Aorta (tissue), 5 donors: Measurements from ENCODE around the gene AGPAT3. TPM values are rescaled to one million over a fixed set of nuclear protein-coding genes. Genes with fewer than 3 reads are reported as not detected.

ENCODE experiments used
- ATAC-seq: fragments of 200-7000 bp; cut with Tn5 transposase; one replicate; pipeline ENCODE4 v1.9.1; 2022; ENCODE audit warnings: moderate library complexity; ENCODE audit not compliant: low FRiP score
- DNase-seq, 2 donors: peaks; one replicate each; pipeline ENCODE4 v3.0.0-alpha.2; 2020
- H3K27ac ChIP-seq, 2 donors: one replicate each; pipeline ENCODE4 v1.5.1; 2013; ENCODE audit warnings: low read length in 2 of 2, mild to moderate bottlenecking in 2 of 2, moderate library complexity in 2 of 2, control low read depth in 1 of 2, inconsistent platforms in 1 of 2, low read depth in 1 of 2
- H3K27me3 ChIP-seq, 2 donors: one replicate each; pipeline ENCODE4 v1.6.1; 2013; ENCODE audit warnings: control low read depth in 1 of 2, low read length in 1 of 2, mild to moderate bottlenecking in 1 of 2, moderate library complexity in 1 of 2; ENCODE audit not compliant: insufficient read depth in 2 of 2, control insufficient read depth in 1 of 2
- H3K36me3 ChIP-seq, 2 donors: one replicate each; pipeline ENCODE4 v1.6.1; 2013; ENCODE audit warnings: control low read depth in 1 of 2, low read length in 1 of 2, mild to moderate bottlenecking in 1 of 2; ENCODE audit not compliant: insufficient read depth in 2 of 2, control insufficient read depth in 1 of 2
- H3K4me1 ChIP-seq, 2 donors: one replicate each; pipeline ENCODE4 v1.6.1; 2013; ENCODE audit warnings: low read length in 2 of 2, control low read depth in 1 of 2, mild to moderate bottlenecking in 1 of 2, moderate library complexity in 1 of 2; ENCODE audit not compliant: insufficient read depth in 2 of 2, control insufficient read depth in 1 of 2
- H3K4me3 ChIP-seq, 2 donors: one replicate each; pipeline ENCODE4 v1.5.1; 2013; ENCODE audit warnings: low read length in 2 of 2, control low read depth in 1 of 2, mild to moderate bottlenecking in 1 of 2
- H3K9me3 ChIP-seq: one replicate; pipeline ENCODE4 v1.6.1; 2013; ENCODE audit warnings: mild to moderate bottlenecking, low read length; ENCODE audit not compliant: control insufficient read depth
- WGBS, 2 donors: extraction: QIAGEN DNeasy Blood & Tissue Kit; methylation state at CpG; one replicate each; pipeline ENCODE4 v1.1.7; 2013; 5-methylcytosine and 5-hydroxymethylcytosine counted together
- intact Hi-C, 2 donors: fragments of 100-400 bp; cut with DNase I; formaldehyde crosslinking; loops; one replicate each; pipeline versions ENCODE4 v1.14.2 to v1.15.0; 2022
- polyA plus RNA-seq, 2 donors: library from polyadenylated mRNA; stranded (reverse); fragments of 200-250 nt; gene quantifications; one replicate each; pipeline ENCODE4 v1.2.3, GENCODE V29; 2013
- total RNA-seq, 2 donors: library from RNA; stranded (reverse); fragmentation: NEBNext Ultra II Directional; extraction: Animal tissue kit (Norgen Biotek cat#: 25700); gene quantifications; one replicate each; pipeline ENCODE4 v1.2.1, GENCODE V29; 2021
- donor health status: healthy with polysubstance abuse.
- donor health status: Bipolar disorder and iron deficiency.
- donor health status: DM: no; HTN: no; CAD: no.
- donor health status: DM: no; HTN: no; CAD: no.
- donor health status: DM: yes; HTN: yes; CAD: no.

AGPAT3 gene
- total and polyA plus RNA-seq, 4 donors, result 8.3 to 45.5 (median 23.7) TPM

DNA sequence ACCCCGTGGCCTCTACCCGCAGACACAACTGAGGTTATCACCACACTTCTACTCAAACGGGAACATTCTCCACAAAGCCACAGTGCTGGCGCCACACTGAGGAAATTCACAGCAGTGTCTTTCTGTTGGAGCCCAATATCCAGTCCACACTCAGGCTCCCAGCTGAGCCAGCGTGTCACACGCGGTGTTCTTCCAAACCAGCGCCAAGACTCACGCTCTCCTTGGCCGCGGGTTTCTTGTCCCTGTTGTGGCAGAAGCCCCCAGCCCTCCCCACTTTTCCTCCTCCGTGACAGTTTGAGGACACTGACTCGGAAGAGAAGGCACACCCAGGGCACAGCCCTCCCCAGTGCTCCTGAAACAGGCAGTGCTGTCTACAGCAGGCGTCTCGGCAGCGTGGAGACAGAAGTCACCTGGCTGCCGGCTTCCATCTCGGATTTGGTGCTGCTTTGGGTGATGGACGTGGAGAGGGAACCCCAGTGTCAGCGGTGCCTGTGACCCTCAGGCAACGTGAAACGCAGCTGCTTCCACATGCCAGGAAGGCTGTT, 35.4 kb upstream of the AGPAT3 start:
- Histone ChIP-seq H3K27ac (no peak overlapping the region), H3K36me3 (no peaks in the 10 kb centered on the region), H3K9me3 (no peaks in the 10 kb centered on the region), H3K27me3 (no peaks in the 10 kb centered on the region), H3K4me3 (no peak overlapping the region), H3K4me1 (no peaks in the 10 kb centered on the region)
- ATAC-seq (no peak), DNase-seq (no peak)
- WGBS, 2 donors, result 73 to 75% methylated on average over 22 of the region's 22 CpGs
- intact Hi-C loops, result no loop called here

GRCh38 chr21:43832158-43832550, 32.9 kb upstream of the AGPAT3 start:
- 89 to 91% methylated on average over 14 of the region's 14 CpGs for WGBS, 2 donors
- DNase-seq (no peak), ATAC-seq (no peak)
- Histone ChIP-seq H3K27ac (no peak overlapping the region), H3K4me3 (no peak overlapping the region), H3K4me1 (no peaks in the 10 kb centered on the region), H3K9me3 (no peaks in the 10 kb centered on the region), H3K27me3 (no peaks in the 10 kb centered on the region), H3K36me3 (no peaks in the 10 kb centered on the region)
- intact Hi-C loops, result no loop called here

GRCh38 chr21:43832648-43833047, 32.4 kb upstream of the AGPAT3 start:
- Histone ChIP-seq H3K27me3 (no peaks in the 10 kb centered on the region), H3K36me3 (no peaks in the 10 kb centered on the region), H3K4me1 (no peaks in the 10 kb centered on the region), H3K4me3 (no peak overlapping the region), H3K27ac (no peak overlapping the region), H3K9me3 (no peaks in the 10 kb centered on the region)
- WGBS, 2 donors, result 86 to 96% methylated on average over 10 of the region's 10 CpGs
- DNase-seq (no peak), ATAC-seq (no peak)
- intact Hi-C loops, result no loop called here

- DNase-seq (no peak), ATAC-seq (no peak)
- Histone ChIP-seq H3K27me3 (no peaks in the 10 kb centered on the region), H3K4me1 (no peaks in the 10 kb centered on the region), H3K27ac (no peak overlapping the region), H3K36me3 (no peaks in the 10 kb centered on the region), H3K4me3 (no peak overlapping the region), H3K9me3 (no peaks in the 10 kb centered on the region)
- WGBS, 2 donors, result 88 to 93% methylated on average over 30 of the region's 30 CpGs
- intact Hi-C loops, result no loop called here
These were observed 30.7 kb upstream of the AGPAT3 start for GRCh38 chr21:43834146-43834905.

DNA sequence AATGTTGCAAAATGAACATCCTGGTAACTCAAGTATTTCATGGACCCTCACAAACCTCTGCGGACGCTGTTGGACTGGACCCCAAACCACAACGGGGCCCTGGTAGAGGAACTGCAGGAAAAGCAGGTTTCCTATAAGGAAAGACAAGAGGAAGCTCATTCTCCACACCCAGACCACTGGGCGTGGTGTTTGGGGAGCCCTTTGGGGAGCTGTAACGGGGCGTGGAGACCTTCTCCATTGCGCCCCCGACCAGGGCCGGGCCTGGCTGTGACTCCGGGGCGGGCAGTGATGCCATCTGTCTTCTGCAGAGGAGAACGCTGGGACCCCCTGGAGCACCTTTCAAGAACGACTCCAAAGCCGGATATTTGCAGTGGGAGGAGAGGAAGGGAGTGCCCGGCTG, 30.0 kb upstream of the AGPAT3 start:
- no peaks in the 10 kb centered on the region for H3K36me3 ChIP-seq
- no peaks in the 10 kb centered on the region for H3K27me3 ChIP-seq
- H3K4me1 ChIP-seq, result no peaks in the 10 kb centered on the region
- H3K9me3 ChIP-seq, result no peaks in the 10 kb centered on the region
- intact Hi-C loops, result no loop called here
- WGBS, 2 donors, result 72 to 78% methylated on average over 15 of the region's 15 CpGs
- no peak for DNase-seq
- H3K4me3 ChIP-seq, result no peak overlapping the region
- H3K27ac ChIP-seq, result no peak overlapping the region
- ATAC-seq, result no peak

- DNase-seq, result no peak
- 87 to 91% methylated on average over 6 of the region's 6 CpGs for WGBS, 2 donors
- no peak for ATAC-seq
These were observed 29.2 kb upstream of the AGPAT3 start for GRCh38 chr21:43835861-43836260.

DNA sequence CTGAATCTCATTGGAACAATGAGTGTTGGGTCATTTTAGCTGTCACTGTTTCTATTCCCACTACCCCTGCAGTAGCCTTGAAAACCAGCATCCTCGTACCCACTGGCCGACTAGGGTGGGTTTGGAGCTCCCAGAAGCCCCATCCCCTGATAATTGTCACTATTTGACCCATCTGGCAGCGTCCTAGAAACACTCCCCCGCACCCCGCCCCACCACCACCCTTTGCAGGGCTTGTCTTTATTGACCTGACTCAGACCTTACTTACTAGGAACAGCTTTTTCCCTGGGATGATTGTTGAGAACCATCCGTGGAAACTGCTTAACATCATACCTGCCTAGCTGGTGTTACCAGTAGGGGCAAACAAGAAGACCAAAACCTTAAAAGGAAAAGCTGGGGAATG, 28.4 kb upstream of the AGPAT3 start:
- no peaks in the 10 kb centered on the region for H3K36me3 ChIP-seq

More at GRCh38 chr21:43835861-43836260, 29.2 kb upstream of the AGPAT3 start:
- Histone ChIP-seq H3K4me1 (no peaks in the 10 kb centered on the region), H3K36me3 (no peaks in the 10 kb centered on the region), H3K27me3 (no peaks in the 10 kb centered on the region), H3K27ac (no peak overlapping the region), H3K4me3 (no peak overlapping the region), H3K9me3 (no peaks in the 10 kb centered on the region)
- intact Hi-C loops, result no loop called here

DNA sequence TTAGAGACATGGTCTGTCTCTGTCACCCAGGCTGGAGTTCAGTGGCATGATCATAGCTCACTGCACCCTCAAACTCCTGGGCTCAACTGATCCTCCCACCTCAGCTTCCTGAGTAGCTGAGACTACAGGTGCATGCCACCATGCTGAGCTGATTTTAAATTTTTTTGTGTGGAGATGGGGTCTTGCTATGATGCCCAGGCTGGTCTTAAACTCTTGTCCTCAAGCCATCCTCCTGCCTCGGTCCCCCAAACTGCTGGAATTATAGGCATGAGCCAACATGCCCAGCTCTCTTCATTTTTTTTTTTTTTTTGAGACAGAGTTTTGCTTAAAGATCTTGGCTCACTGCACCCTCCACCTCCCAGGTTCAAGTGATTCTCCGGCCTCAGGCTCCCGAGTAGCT, 24.8 kb upstream of the AGPAT3 start:
- H3K4me1 ChIP-seq, result no peaks in the 10 kb centered on the region
- H3K36me3 ChIP-seq, result no peaks in the 10 kb centered on the region
- no peak overlapping the region for H3K27ac ChIP-seq
- no peak overlapping the region for H3K4me3 ChIP-seq
- no peaks in the 10 kb centered on the region for H3K27me3 ChIP-seq
- no peaks in the 10 kb centered on the region for H3K9me3 ChIP-seq
- 92 to 95% methylated on average over 3 of the region's 3 CpGs for WGBS, 2 donors
- ATAC-seq, result no peak
- intact Hi-C loops, result no loop called here
- no peak for DNase-seq

More for the DNA sequence above, 28.4 kb upstream of the AGPAT3 start:
- DNase-seq, result no peak
- Histone ChIP-seq H3K4me1 (no peaks in the 10 kb centered on the region), H3K9me3 (no peaks in the 10 kb centered on the region), H3K27ac (no peak overlapping the region), H3K27me3 (no peaks in the 10 kb centered on the region), H3K4me3 (no peak overlapping the region)
- intact Hi-C loops, result no loop called here
- 81 to 83% methylated on average over 6 of the region's 6 CpGs for WGBS, 2 donors
- no peak for ATAC-seq

DNA sequence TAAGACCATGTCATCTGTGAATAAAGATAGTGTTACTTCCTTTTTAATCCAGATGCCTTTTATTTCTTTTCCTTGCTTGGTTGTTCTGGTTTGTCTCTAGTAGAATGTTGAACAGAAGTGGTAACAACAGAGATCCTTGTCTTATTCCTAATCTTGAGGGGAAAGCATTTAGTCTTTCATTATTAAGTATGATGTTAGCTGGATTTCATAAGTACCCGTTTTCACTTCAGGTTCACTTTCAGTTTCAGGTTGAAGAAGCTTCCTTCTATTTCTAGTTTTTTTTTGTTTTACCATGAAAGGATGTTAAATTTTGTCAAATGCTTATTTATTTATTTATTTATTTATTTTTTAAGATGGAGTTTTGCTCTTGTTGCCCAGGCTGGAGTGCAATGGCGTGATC, 22.3 kb upstream of the AGPAT3 start:
- Histone ChIP-seq H3K4me1 (no peaks in the 10 kb centered on the region), H3K27me3 (no peaks in the 10 kb centered on the region), H3K4me3 (no peak overlapping the region), H3K27ac (no peak overlapping the region), H3K36me3 (no peaks in the 10 kb centered on the region), H3K9me3 (no peaks in the 10 kb centered on the region)
- no peak for ATAC-seq
- WGBS, 2 donors, result 77% methylated on average over 2 of the region's 2 CpGs
- DNase-seq, result no peak
- intact Hi-C loops, result no loop called here
